ENCODE results near the gene CRY2. TPM values are rescaled to one million over a fixed set of nuclear protein-coding genes. Genes with fewer than 3 reads are reported as not detected.

The CRY2 gene
- 17.4 and 17.8 TPM in 2 replicates for total RNA-seq

DNA sequence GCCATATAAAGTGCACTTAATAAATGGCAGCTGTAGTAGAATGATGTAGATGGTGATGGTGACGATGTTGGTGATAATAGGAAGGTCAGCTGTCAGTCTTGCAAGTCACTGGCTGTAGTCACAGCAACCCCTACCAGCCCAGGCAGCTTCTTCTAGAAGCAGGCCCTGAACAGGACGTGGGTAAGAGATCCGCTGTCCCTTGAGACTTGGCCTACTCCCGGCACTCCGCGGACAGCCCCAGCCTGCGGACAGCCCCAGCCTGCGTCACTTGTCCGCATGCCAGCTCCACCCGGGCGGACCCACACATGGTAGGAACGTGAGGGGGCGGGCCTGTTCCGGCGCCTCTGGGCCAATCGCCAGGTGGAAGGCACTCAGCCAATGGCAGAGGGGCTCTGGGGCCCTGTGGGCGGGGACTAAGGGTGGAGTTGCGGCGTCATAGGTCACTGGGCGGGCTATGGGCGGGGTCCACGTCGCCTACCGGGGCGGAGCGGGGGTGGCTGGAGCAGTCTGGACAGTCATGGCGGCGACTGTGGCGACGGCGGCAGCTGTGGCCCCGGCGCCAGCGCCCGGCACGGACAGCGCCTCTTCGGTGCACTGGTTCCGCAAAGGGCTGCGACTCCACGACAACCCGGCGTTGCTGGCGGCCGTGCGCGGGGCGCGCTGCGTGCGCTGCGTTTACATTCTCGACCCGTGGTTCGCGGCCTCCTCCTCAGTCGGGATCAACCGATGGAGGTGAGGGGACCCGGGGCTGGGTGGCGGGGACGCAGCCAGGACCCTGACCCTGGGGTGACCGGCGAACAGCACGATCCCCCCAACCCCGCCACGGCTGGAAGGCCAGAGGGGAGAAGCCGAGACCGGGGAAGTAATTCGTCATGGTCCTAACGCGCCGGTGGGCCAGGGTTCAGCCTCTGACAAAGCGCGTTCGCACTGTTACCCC is at the start of gene CRY2:
TSS of gene CRY2 (plus strand) at position 502 of the 937 bp plus-strand sequence. CDS start at position 518, 16 bp downstream.

GRCh38 chr11:45804761-45805304 is 42.4 kb upstream of the CRY2 start, which contains the start of gene SLC35C1:
Gene SLC35C1 (plus strand): TSS chr11:45805149. CDS start chr11:45805802, 653 bp downstream.

DNA sequence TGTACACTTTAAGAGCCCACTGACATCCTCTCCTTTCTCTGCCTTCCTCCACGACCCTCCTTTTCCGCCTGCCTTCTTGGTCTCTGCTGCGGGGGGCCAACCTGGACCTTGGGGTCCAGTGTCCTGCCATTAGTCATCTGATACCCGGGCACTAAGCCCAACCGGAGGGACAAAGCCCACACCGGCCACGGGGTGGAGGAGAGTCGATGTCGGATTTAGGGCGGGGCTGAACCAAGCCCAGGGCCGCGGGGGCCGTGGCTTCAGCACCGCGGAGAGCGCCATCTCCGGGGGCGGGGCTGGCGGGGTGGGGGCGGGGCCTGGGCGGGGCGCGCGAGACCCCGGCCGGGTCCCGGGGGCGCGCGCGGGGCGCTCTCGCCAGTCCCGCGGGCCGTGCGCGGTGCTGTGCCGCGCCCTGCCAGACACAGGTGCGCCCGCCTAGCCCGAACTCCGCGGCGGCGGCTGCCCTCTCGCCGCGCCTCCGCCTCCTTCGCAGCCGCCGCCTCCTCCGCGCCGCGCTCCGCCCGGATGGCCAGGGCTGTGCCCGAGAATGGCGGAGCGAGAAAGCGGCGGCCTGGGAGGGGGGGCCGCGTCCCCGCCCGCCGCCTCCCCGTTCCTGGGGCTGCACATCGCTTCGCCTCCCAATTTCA is 38.1 kb downstream of the CRY2 start, which contains the start of gene MAPK8IP1:
TSS of gene MAPK8IP1 (plus strand) at position 378 of the 647 bp plus-strand sequence. CDS start at position 548, 170 bp downstream.

GRCh38 chr11:45906965-45907611 is 59.8 kb downstream of the CRY2 start, which contains the start of gene FREY1:
Gene FREY1 (minus strand): TSS chr11:45907271. CDS start chr11:45907245, 26 bp downstream.

DNA sequence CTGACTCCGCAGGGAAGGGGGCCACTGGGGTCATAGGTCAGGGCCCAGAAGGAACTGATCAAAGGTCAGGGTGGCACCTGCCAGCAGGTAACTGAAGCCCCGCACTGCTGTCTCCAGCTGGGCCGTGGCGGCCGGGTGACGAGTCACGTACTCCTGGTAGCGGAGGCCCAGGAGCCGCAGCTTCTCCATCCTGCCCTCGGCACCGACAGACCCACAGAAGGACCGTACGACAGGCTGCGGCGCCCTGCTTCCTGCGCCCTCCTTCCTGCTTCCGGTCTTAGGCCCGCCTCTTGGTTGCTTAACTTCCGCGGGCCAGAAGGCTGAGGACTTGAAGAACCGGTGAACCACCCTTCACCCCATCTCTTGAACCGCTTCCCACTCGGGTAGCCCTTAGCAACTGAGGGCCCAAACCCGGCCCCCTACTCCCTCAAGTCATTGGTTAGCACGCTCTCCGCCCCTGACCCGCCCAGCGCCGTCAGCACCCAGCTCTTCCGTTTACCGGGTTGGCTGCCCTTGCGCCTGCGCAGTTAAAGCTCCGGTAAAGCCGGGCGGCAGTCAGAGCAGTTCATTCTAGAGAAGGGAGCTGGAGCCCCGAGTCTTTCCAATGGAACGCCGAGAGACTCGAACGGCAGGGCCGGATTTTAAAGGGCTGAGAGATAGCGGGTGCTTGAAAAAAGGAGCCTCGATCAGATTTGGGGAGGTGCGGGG is 70.5 kb downstream of the CRY2 start, which contains the start of gene PEX16:
TSS of gene PEX16 (minus strand) at position 255 of the 708 bp plus-strand sequence. CDS start at position 189, 66 bp downstream.

GRCh38 chr11:45922425-45923082 is 75.3 kb downstream of the CRY2 start, which contains the start of gene LARGE2:
Gene LARGE2 (plus strand): TSS chr11:45922656. CDS start chr11:45922883, 227 bp downstream.

Other genes starting within 250 kb of the CRY2 start
- gene CHST1, start 181.9 kb upstream of the CRY2 start, total RNA-seq: 0.73 and 3.6 TPM in 2 replicates
- 13.1 and 17.7 TPM in 2 replicates for gene SLC35C1, start 42.3 kb upstream of the CRY2 start, total RNA-seq
- gene MAPK8IP1, start 38.2 kb downstream of the CRY2 start, total RNA-seq: 5.8 and 6.5 TPM in 2 replicates
- gene FREY1, start 59.8 kb downstream of the CRY2 start, total RNA-seq: 1.5 and 1.6 TPM in 2 replicates
- gene PEX16, start 70.4 kb downstream of the CRY2 start, total RNA-seq: 16.4 and 21.6 TPM in 2 replicates
- gene LARGE2, start 75.2 kb downstream of the CRY2 start, total RNA-seq: not detected in 2 replicates

Measured in smooth muscle cell of the pulmonary artery (primary cell).